Stomach (tissue), 9 donors: ENCODE results near the gene CES5A. TPM values are rescaled to one million over a fixed set of nuclear protein-coding genes. Genes with fewer than 3 reads are reported as not detected.
"Not testable (repeated sequence)": the region's sequence is repeated elsewhere in the genome, so short reads cannot be mapped to it uniquely, and the experiment has no call there.

Experiments
- DNase-seq, 2 donors: peaks; one replicate each; pipeline versions ENCODE4 v3.0.0 to v3.0.0-alpha.2; 2013 to 2019
- H3K27ac ChIP-seq, 5 donors: fragments of 200-600 bp in 4 of 5; sonication (generic) in 4 of 5; one replicate each; pipeline ENCODE4 v1.5.1; 2013 to 2019; ENCODE audit warnings: mild to moderate bottlenecking in 1 of 5, moderate library complexity in 1 of 5
- H3K27me3 ChIP-seq, 3 donors: fragments of 200-600 bp; sonication (generic); one replicate each; pipeline ENCODE4 v1.5.1; 2017 to 2019; ENCODE audit warnings: mixed run types in 1 of 3
- H3K36me3 ChIP-seq, 4 donors: fragments of 200-600 bp; sonication (generic); 1 replicate in 3 of 4; 2 replicates in 1 of 4; pipeline ENCODE4 v1.5.1; 2016 to 2019
- H3K4me1 ChIP-seq, 4 donors: fragments of 200-600 bp; sonication (generic); one replicate each; pipeline ENCODE4 v1.5.1; 2016 to 2019
- H3K4me3 ChIP-seq, 4 donors: fragments of 200-600 bp; sonication (generic) in 3 of 4; one replicate each; pipeline ENCODE4 v1.5.1; 2016 to 2019; ENCODE audit warnings: mild to moderate bottlenecking in 1 of 4
- H3K9me3 ChIP-seq, 4 donors: fragments of 200-600 bp; sonication (generic); one replicate each; pipeline ENCODE4 v1.5.1; 2016 to 2019
- CTCF ChIP-seq, 7 experiments: fragments of 450-650 bp in 4 of 7; fragments of 200-600 bp in 3 of 7; sonication (generic) in 3 of 7; IDR thresholded peaks; one replicate each; pipeline ENCODE4 v1.5.1; 2016 to 2019; ENCODE audit warnings: antibody characterized with exemption in 7 of 7, control low read depth in 2 of 7, mild to moderate bottlenecking in 1 of 7
- EP300 ChIP-seq: sonication (generic); formaldehyde crosslinking; IDR thresholded peaks from one replicate; pipeline ENCODE4 v1.6.1; 2017; ENCODE audit warnings: antibody characterized with exemption
- POLR2A ChIP-seq, 4 donors: fragments of 450-650 bp; IDR thresholded peaks; one replicate each; pipeline ENCODE4 v1.6.1; 2016; ENCODE audit warnings: antibody characterized with exemption in 4 of 4, control low read depth in 2 of 4, mild to moderate bottlenecking in 1 of 4, moderate library complexity in 1 of 4
- POLR2AphosphoS5 ChIP-seq, 3 donors: sonication (generic); formaldehyde crosslinking; IDR thresholded peaks; one replicate each; pipeline ENCODE4 v1.6.1; 2016; ENCODE audit warnings: antibody characterized with exemption in 3 of 3
- WGBS, 5 donors: extraction: QIAGEN DNeasy Blood & Tissue Kit in 3 of 5; methylation state at CpG; one replicate each; pipeline versions ENCODE4 v1.1.5 to v1.1.7; 2013 to 2018; 5-methylcytosine and 5-hydroxymethylcytosine counted together
- intact Hi-C: fragments of 100-400 bp; cut with DNase I; formaldehyde crosslinking; loops from one replicate; pipeline ENCODE4 v1.15.1; 2023; ENCODE audit warnings: low total_unique reads
- polyA plus RNA-seq, 3 donors: library from polyadenylated mRNA; stranded (reverse); fragments of 200-250 nt; gene quantifications; one replicate each; pipeline ENCODE4 v1.2.3, GENCODE V29; 2013
- total RNA-seq, 5 donors: library from RNA; depleted of rRNA; stranded (reverse); fragments of >200 nt; gene quantifications; one replicate each; pipeline versions ENCODE4 v1.1.0 to v1.2.3, GENCODE V29; 2014 to 2016
- donor health status: healthy with polysubstance abuse.
- donor health status: Bipolar disorder and iron deficiency.
- donor health status: healthy.

CES5A gene
- total and polyA plus RNA-seq, 8 donors, result not detected

GRCh38 chr16:55821210-55821609, 54.0 kb downstream of the CES5A start:
- no peak for TF ChIP-seq POLR2A (IDR thresholded peaks at IDR 0.05)
- no peak for TF ChIP-seq CTCF (IDR thresholded peaks at IDR 0.05)
- no peak for TF ChIP-seq EP300
- no peak for TF ChIP-seq POLR2AphosphoS5 (IDR thresholded peaks at IDR 0.05)
- H3K27ac ChIP-seq, result no peak overlapping the region
- no peaks in the 10 kb centered on the region for H3K4me1 ChIP-seq
- H3K9me3 ChIP-seq, result no peaks in the 10 kb centered on the region
- peaks cover 0 to 51% (median 8%) of the 10 kb centered on the region in 3 donors for H3K27me3 ChIP-seq
- intact Hi-C loops, result no loop called here
- DNase-seq, result no peak
- no peak overlapping the region for H3K4me3 ChIP-seq
- peaks cover 0 to 20% (median 0%) of the 10 kb centered on the region in 4 donors for H3K36me3 ChIP-seq
- WGBS, 5 donors, result 84 to 94% (median 89%) methylated on average over 4 of the region's 4 CpGs

GRCh38 chr16:55820615-55821014, 54.6 kb downstream of the CES5A start:
- WGBS, 5 donors, result 84 to 96% (median 92%) methylated on average over 3 of the region's 3 CpGs
- Histone ChIP-seq H3K36me3 (peaks cover 0 to 20% (median 0%) of the 10 kb centered on the region in 4 donors), H3K4me1 (no peaks in the 10 kb centered on the region), H3K27me3 (peaks cover 0 to 48% (median 8%) of the 10 kb centered on the region in 3 donors), H3K27ac (no peak overlapping the region), H3K4me3 (no peak overlapping the region), H3K9me3 (no peaks in the 10 kb centered on the region)
- TF ChIP-seq EP300 (no peak), POLR2AphosphoS5 (IDR thresholded peaks at IDR 0.05) (no peak), CTCF (IDR thresholded peaks at IDR 0.05) (no peak), POLR2A (IDR thresholded peaks at IDR 0.05) (no peak)
- intact Hi-C loops, result no loop called here
- DNase-seq, result no peak

GRCh38 chr16:55817236-55817912, 57.8 kb downstream of the CES5A start:
- no peak overlapping the region for H3K4me3 ChIP-seq
- TF ChIP-seq CTCF (IDR thresholded peaks at IDR 0.05), result no peak
- TF ChIP-seq EP300, result no peak
- no peak for TF ChIP-seq POLR2AphosphoS5 (IDR thresholded peaks at IDR 0.05)
- no peak for TF ChIP-seq POLR2A (IDR thresholded peaks at IDR 0.05)
- DNase-seq, result no peak
- H3K36me3 ChIP-seq, result peaks cover 0 to 15% (median 0%) of the 10 kb centered on the region in 4 donors
- H3K9me3 ChIP-seq, result no peaks in the 10 kb centered on the region
- intact Hi-C loops, result no loop called here
- no peak overlapping the region for H3K27ac ChIP-seq
- no peaks in the 10 kb centered on the region for H3K4me1 ChIP-seq
- peaks cover 0 to 40% (median 5%) of the 10 kb centered on the region in 3 donors for H3K27me3 ChIP-seq
- WGBS, 5 donors, result 89 to 97% (median 90%) methylated on average over 5 of the region's 5 CpGs

- H3K27ac ChIP-seq, intact Hi-C loops, H3K4me3 ChIP-seq, DNase-seq, H3K9me3 ChIP-seq, H3K4me1 ChIP-seq, H3K36me3 ChIP-seq: not testable (repeated sequence)
- WGBS, 5 donors, result 58 to 72% (median 68%) methylated on average over 4 of the region's 4 CpGs
- peaks cover 0 to 32% (median 4%) of the 10 kb centered on the region in 3 donors for H3K27me3 ChIP-seq
These were observed 59.0 kb downstream of the CES5A start for GRCh38 chr16:55816222-55816621.

- Histone ChIP-seq H3K27ac (no peak overlapping the region), H3K27me3 (peaks cover 0 to 28% (median 0%) of the 10 kb centered on the region in 3 donors), H3K4me3 (no peak overlapping the region), H3K4me1 (no peaks in the 10 kb centered on the region), H3K36me3 (no peaks in the 10 kb centered on the region), H3K9me3 (no peaks in the 10 kb centered on the region)
- 68 to 78% (median 73%) methylated on average over 3 to 4 of the region's 4 CpGs for WGBS, 5 donors
- TF ChIP-seq POLR2AphosphoS5 (IDR thresholded peaks at IDR 0.05) (no peak), CTCF (IDR thresholded peaks at IDR 0.05) (no peak), EP300 (no peak), POLR2A (IDR thresholded peaks at IDR 0.05) (no peak)
- intact Hi-C loops, result no loop called here
- no peak for DNase-seq
These were observed 59.9 kb downstream of the CES5A start for GRCh38 chr16:55815320-55815719.

GRCh38 chr16:55814174-55814573, 61.0 kb downstream of the CES5A start:
- H3K36me3 ChIP-seq, H3K9me3 ChIP-seq, H3K4me1 ChIP-seq, H3K4me3 ChIP-seq, H3K27ac ChIP-seq, DNase-seq, intact Hi-C loops: not testable (repeated sequence)
- peaks cover 0 to 30% (median 0%) of the 10 kb centered on the region in 3 donors for H3K27me3 ChIP-seq
- 23 to 62% (median 39%) methylated on average over 2 of the region's 2 CpGs for WGBS, 5 donors

GRCh38 chr16:55813730-55814129, 61.4 kb downstream of the CES5A start:
- H3K9me3 ChIP-seq, intact Hi-C loops, H3K4me1 ChIP-seq, H3K4me3 ChIP-seq, H3K36me3 ChIP-seq, H3K27ac ChIP-seq, DNase-seq: not testable (repeated sequence)
- H3K27me3 ChIP-seq, result peaks cover 0 to 31% (median 0%) of the 10 kb centered on the region in 3 donors
- 48 to 62% (median 57%) methylated on average over 3 to 9 of the region's 9 CpGs for WGBS, 5 donors
